Neural progenitor cell (in vitro differentiated cells): ENCODE measurements around the gene MYH7B.

ENCODE experiments used
- CTCF ChIP-seq: fragments of 200-600 bp; sonication (generic); IDR thresholded peaks from 2 replicates; pipeline ENCODE4 v1.5.1; 2017; ENCODE audit warnings: antibody characterized with exemption, mild to moderate bottlenecking
- EZH2 ChIP-seq: fragments of 200-600 bp; sonication (generic); IDR thresholded peaks from 2 replicates; pipeline ENCODE4 v1.6.1; 2017; ENCODE audit warnings: antibody characterized with exemption, mild to moderate bottlenecking, moderate library complexity

DNA sequence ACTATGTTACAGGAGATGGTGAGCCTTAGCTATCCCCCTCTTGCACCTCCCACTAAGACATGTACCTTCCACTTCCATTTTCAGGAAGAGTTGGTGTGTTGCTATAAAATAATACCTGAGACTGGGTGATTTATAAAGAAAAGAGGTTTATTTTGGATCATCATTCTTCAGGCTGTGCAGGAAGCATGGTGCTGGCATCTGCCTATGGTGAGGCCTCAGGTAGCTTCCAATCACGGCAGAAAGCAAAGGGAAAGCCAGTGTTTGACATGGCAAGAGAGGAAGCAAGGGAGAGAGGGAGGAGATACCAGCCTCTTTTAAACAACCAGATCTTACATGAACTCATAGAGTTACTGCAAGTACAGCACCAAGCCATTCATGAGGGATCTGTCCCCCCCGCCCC, 32.3 kb upstream of the MYH7B start:
- TF ChIP-seq CTCF: no peak
- TF ChIP-seq EZH2: no peak
